Measurements from ENCODE around the gene CASZ1.

DNA sequence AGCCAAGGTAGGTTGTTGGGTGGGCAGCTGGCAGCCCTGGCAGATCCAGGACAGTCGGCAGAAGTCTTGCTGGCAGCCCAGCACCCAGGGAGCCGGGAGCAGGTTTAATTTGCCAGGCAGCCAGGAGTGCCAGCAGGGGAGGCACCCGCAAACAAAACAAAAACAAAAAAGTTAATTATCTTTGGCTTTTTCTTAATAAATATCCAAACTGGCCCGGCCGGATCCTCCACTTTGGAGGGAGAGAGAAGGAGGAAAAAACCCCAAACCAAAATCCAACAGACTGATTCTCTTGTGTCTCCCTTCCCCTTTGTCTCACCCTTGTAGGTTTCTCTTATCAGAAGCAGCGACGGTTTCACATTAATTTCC, 97.0 kb downstream of the CASZ1 start:
- TF ChIP-seq, protein P1, sequence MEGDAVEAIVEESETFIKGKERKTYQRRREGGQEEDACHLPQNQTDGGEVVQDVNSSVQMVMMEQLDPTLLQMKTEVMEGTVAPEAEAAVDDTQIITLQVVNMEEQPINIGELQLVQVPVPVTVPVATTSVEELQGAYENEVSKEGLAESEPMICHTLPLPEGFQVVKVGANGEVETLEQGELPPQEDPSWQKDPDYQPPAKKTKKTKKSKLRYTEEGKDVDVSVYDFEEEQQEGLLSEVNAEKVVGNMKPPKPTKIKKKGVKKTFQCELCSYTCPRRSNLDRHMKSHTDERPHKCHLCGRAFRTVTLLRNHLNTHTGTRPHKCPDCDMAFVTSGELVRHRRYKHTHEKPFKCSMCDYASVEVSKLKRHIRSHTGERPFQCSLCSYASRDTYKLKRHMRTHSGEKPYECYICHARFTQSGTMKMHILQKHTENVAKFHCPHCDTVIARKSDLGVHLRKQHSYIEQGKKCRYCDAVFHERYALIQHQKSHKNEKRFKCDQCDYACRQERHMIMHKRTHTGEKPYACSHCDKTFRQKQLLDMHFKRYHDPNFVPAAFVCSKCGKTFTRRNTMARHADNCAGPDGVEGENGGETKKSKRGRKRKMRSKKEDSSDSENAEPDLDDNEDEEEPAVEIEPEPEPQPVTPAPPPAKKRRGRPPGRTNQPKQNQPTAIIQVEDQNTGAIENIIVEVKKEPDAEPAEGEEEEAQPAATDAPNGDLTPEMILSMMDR (conservative IDR thresholded peaks at IDR 0.05 in 1 of 2, IDR thresholded peaks at IDR 0.05 in 1 of 2; ENCODE audit: low read depth in 1 of 2, low read length in 2 of 2) = no peak
- TF ChIP-seq EZH2 (IDR thresholded peaks at IDR 0.05; ENCODE audit: low read length, missing control alignments) = no peak
